AG09319 (cell line): ENCODE data around the gene MMP26.

Source experiments
- DNase-seq: peaks from one replicate; pipeline ENCODE4 v3.0.0-alpha.2; 2010; ENCODE audit warnings: low read depth; ENCODE audit errors: extremely low read depth
- CTCF ChIP-seq: IDR thresholded peaks from 2 replicates; pipeline ENCODE4 v1.5.1; 2011; ENCODE audit warnings: low read depth, mild to moderate bottlenecking, inconsistent platforms, low read length, moderate library complexity

MMP26 gene

GRCh38 chr11:4727171-4727570 is 22.6 kb downstream of the MMP26 start:
- DNase-seq: no peak
- TF ChIP-seq CTCF: no peak

GRCh38 chr11:4740735-4741134 is 36.2 kb downstream of the MMP26 start:
- DNase-seq: no peak
- no peak for TF ChIP-seq CTCF

- no peak for DNase-seq
- TF ChIP-seq CTCF: no peak
Observed at GRCh38 chr11:4748438-4748837, 43.9 kb downstream of the MMP26 start.

- TF ChIP-seq CTCF: no peak
- DNase-seq: no peak
Observed at GRCh38 chr11:4751201-4751600, 46.6 kb downstream of the MMP26 start.
